Keratinocyte (primary cell): ENCODE measurements around the gene ACTR3C. TPM values are rescaled to one million over a fixed set of nuclear protein-coding genes. Genes with fewer than 3 reads are reported as not detected.

Experiments used
- DNase-seq: peaks from one replicate; pipeline ENCODE4 v3.0.0-alpha.2; 2011; ENCODE audit warnings: low read depth, missing footprints, low spot score
- FAIRE-seq: peaks from 2 replicates; lab custom pipeline; 2011; peaks lifted over from hg19 to GRCh38; lab: Jason Lieb, UNC
- H2AFZ ChIP-seq: 2 replicates; pipeline ENCODE4 v1.6.0; 2012; ENCODE audit warnings: low read length, control low read depth, inconsistent platforms; ENCODE audit not compliant: control insufficient read depth
- H3K27ac ChIP-seq: 2 replicates; pipeline ENCODE4 v1.5.1; 2011; ENCODE audit warnings: low read length; ENCODE audit not compliant: control insufficient read depth, insufficient read depth
- H3K27me3 ChIP-seq: 3 replicates; pipeline ENCODE4 v1.6.0; 2011; ENCODE audit warnings: low read length; ENCODE audit not compliant: control insufficient read depth, insufficient read depth; ENCODE audit errors: extremely low read depth
- H3K36me3 ChIP-seq, 2 experiments: 2 replicates in 1 of 2; 3 replicates in 1 of 2; pipeline ENCODE4 v1.5.1; 2011; ENCODE audit warnings: low read length in 2 of 2, mild to moderate bottlenecking in 1 of 2; ENCODE audit not compliant: control insufficient read depth in 2 of 2, insufficient read depth in 2 of 2; ENCODE audit errors: extremely low read depth in 1 of 2
- H3K4me1 ChIP-seq: 3 replicates; pipeline ENCODE4 v1.5.1; 2011; ENCODE audit warnings: low read length; ENCODE audit not compliant: control insufficient read depth, insufficient read depth; ENCODE audit errors: extremely low read depth
- H3K4me2 ChIP-seq: 3 replicates; pipeline ENCODE4 v1.6.0; 2011; ENCODE audit warnings: low read depth, low read length; ENCODE audit not compliant: control insufficient read depth, insufficient read depth; ENCODE audit errors: extremely low read depth
- H3K4me3 ChIP-seq, 3 experiments: fragments of 200-600 bp in 1 of 3; sonication (generic) in 1 of 3; 2 replicates in 2 of 3; 3 replicates in 1 of 3; pipeline ENCODE4 v1.5.1; 2011 to 2016; ENCODE audit warnings: low read length in 3 of 3, mild to moderate bottlenecking in 3 of 3, control low read depth in 2 of 3, inconsistent platforms in 1 of 3, low read depth in 1 of 3, mixed read lengths in 1 of 3, mixed run types in 1 of 3, moderate library complexity in 1 of 3; ENCODE audit not compliant: control insufficient read depth in 2 of 3, insufficient read depth in 2 of 3; ENCODE audit errors: extremely low read depth in 1 of 3
- H3K79me2 ChIP-seq: 2 replicates; pipeline ENCODE4 v1.6.0; 2012; ENCODE audit warnings: low read length; ENCODE audit not compliant: control insufficient read depth, insufficient read depth
- H3K9ac ChIP-seq: 3 replicates; pipeline ENCODE4 v1.6.0; 2011; ENCODE audit warnings: low read length; ENCODE audit not compliant: control insufficient read depth, insufficient read depth; ENCODE audit errors: extremely low read depth
- H3K9me1 ChIP-seq: 3 replicates; pipeline ENCODE4 v1.6.0; 2011; ENCODE audit warnings: low read length; ENCODE audit not compliant: control insufficient read depth, insufficient read depth; ENCODE audit errors: extremely low read depth
- H3K9me3 ChIP-seq: 2 replicates; pipeline ENCODE4 v1.5.1; 2012; ENCODE audit warnings: low read depth, low read length; ENCODE audit not compliant: control insufficient read depth
- H4K20me1 ChIP-seq: 3 replicates; pipeline ENCODE4 v1.6.0; 2011; ENCODE audit warnings: low read length; ENCODE audit not compliant: control insufficient read depth, insufficient read depth; ENCODE audit errors: extremely low read depth
- CTCF ChIP-seq, 3 experiments: IDR thresholded peaks in 1 of 3; conservative IDR thresholded peaks in 1 of 3; optimal IDR thresholded peaks in 1 of 3; 2 replicates in 2 of 3; 3 replicates in 1 of 3; pipeline versions ENCODE3 to v1.5.1; 2011; ENCODE audit warnings: low read length in 3 of 3, mild to moderate bottlenecking in 3 of 3, moderate library complexity in 2 of 3, control low read depth in 1 of 3, inconsistent platforms in 1 of 3; ENCODE audit not compliant: insufficient read depth in 2 of 3; ENCODE audit errors: extremely low read depth in 1 of 3
- EZH2 ChIP-seq: IDR thresholded peaks from one replicate; pipeline ENCODE4 v1.6.1; 2012; ENCODE audit warnings: inconsistent platforms, mild to moderate bottlenecking, low read length, moderate library complexity
- dilution Hi-C: fragments of 300-500 bp; cut with MboI; formaldehyde crosslinking; loops from one replicate; pipeline ENCODE4 v1.7.0; 2020; ENCODE audit warnings: low sequenced_read_pairs; ENCODE audit not compliant: extremely low pct_ligation_motif_present
- polyA plus RNA-seq, 5 experiments: library from polyadenylated mRNA; depleted of rRNA in 3 of 5; stranded (reverse) in 3 of 5; stranded (forward) in 1 of 5; unstranded in 1 of 5; fragments of >200 nt; gene quantifications; 1 replicate in 1 of 5; 2 replicates in 3 of 5; 3 replicates in 1 of 5; pipeline versions ENCODE4 v1.2.1 to v1.2.3, GENCODE V29; 2011 to 2012; ENCODE audit warnings: missing spikeins in 2 of 5, low read depth in 1 of 5, low replicate concordance in 1 of 5

Gene ACTR3C
- polyA plus RNA-seq, 1 donor (not counting 4 experiments of a cell fraction or from before 2014, with no cell fraction given) = 1.3 TPM

GRCh38 chr7:150365194-150365593, 41.8 kb upstream of the ACTR3C start:
- no peak for FAIRE-seq
- Histone ChIP-seq H3K4me1 (peaks cover 19% of the 10 kb centered on the region), H3K9me3 (no peaks in the 10 kb centered on the region), H3K4me3 (no peak overlapping the region), H3K36me3 (no peaks in the 10 kb centered on the region), H3K79me2 (no peaks in the 10 kb centered on the region), H3K27me3 (no peaks in the 10 kb centered on the region), H2AFZ (no peak overlapping the region), H3K9me1 (no peaks in the 10 kb centered on the region), H4K20me1 (no peaks in the 10 kb centered on the region), H3K9ac (no peak overlapping the region), H3K4me2 (no peak overlapping the region), H3K27ac (no peak overlapping the region)
- TF ChIP-seq EZH2 = no peak
- TF ChIP-seq CTCF (optimal IDR thresholded peaks at IDR 0.05 in 1 of 3, IDR thresholded peaks at IDR 0.05 in 1 of 3, conservative IDR thresholded peaks at IDR 0.05 in 1 of 3; ENCODE audit: extremely low read depth in 1 of 3, insufficient read depth in 2 of 3, low read length in 3 of 3) = no peak
- DNase-seq = no peak
- dilution Hi-C loops = no loop called here

GRCh38 chr7:150363872-150364271, 40.5 kb upstream of the ACTR3C start:
- H2AFZ ChIP-seq = no peak overlapping the region
- no peaks in the 10 kb centered on the region for H3K9me1 ChIP-seq
- peaks cover 8% of the 10 kb centered on the region for H3K4me1 ChIP-seq
- no peaks in the 10 kb centered on the region for H3K27me3 ChIP-seq
- DNase-seq (no peak), FAIRE-seq (no peak)
- no peaks in the 10 kb centered on the region for H3K9me3 ChIP-seq
- no peak overlapping the region for H3K27ac ChIP-seq
- no peak overlapping the region for H3K9ac ChIP-seq
- no peaks in the 10 kb centered on the region for H3K36me3 ChIP-seq
- no peak overlapping the region for H3K4me2 ChIP-seq
- no peak for TF ChIP-seq EZH2
- no peak for TF ChIP-seq CTCF (optimal IDR thresholded peaks at IDR 0.05 in 1 of 3, IDR thresholded peaks at IDR 0.05 in 1 of 3, conservative IDR thresholded peaks at IDR 0.05 in 1 of 3; ENCODE audit: extremely low read depth in 1 of 3, insufficient read depth in 2 of 3, low read length in 3 of 3)
- H3K4me3 ChIP-seq = no peak overlapping the region
- H4K20me1 ChIP-seq = no peaks in the 10 kb centered on the region
- no peaks in the 10 kb centered on the region for H3K79me2 ChIP-seq
- dilution Hi-C loops = no loop called here
